IPS-18c (cell line): ENCODE measurements around the gene PID1.

Experiments
- H3K4me3 ChIP-seq: 2 replicates; pipeline ENCODE4 v1.7.0; 2013; ENCODE audit warnings: low read depth, mild to moderate bottlenecking, low read length, moderate library complexity; ENCODE audit not compliant: insufficient read depth
- H3K9me3 ChIP-seq: one replicate; pipeline ENCODE4 v1.6.1; 2013; ENCODE audit warnings: mild to moderate bottlenecking, low read length, moderate library complexity; ENCODE audit not compliant: control insufficient read depth, insufficient read depth

Gene PID1

GRCh38 chr2:229043681-229044080 lies 227.4 kb downstream of the PID1 start:
- Histone ChIP-seq H3K9me3 (no peaks in the 10 kb centered on the region), H3K4me3 (no peak overlapping the region)

- Histone ChIP-seq H3K9me3 (no peaks in the 10 kb centered on the region), H3K4me3 (no peak overlapping the region)
Measured at GRCh38 chr2:229042349-229042748, 228.7 kb downstream of the PID1 start.

- Histone ChIP-seq H3K9me3 (no peaks in the 10 kb centered on the region), H3K4me3 (no peak overlapping the region)
Measured at GRCh38 chr2:229041691-229042090, 229.4 kb downstream of the PID1 start.

GRCh38 chr2:229037621-229038020 lies 233.5 kb downstream of the PID1 start:
- no peak overlapping the region for H3K4me3 ChIP-seq
- H3K9me3 ChIP-seq, result no peaks in the 10 kb centered on the region

- no peak overlapping the region for H3K4me3 ChIP-seq
- H3K9me3 ChIP-seq, result no peaks in the 10 kb centered on the region
Measured at GRCh38 chr2:229033816-229034215, 237.3 kb downstream of the PID1 start.

GRCh38 chr2:229032608-229033234 lies 238.4 kb downstream of the PID1 start:
- Histone ChIP-seq H3K4me3 (no peak overlapping the region), H3K9me3 (no peaks in the 10 kb centered on the region)

GRCh38 chr2:229027353-229028105 lies 243.6 kb downstream of the PID1 start:
- H3K9me3 ChIP-seq, result no peaks in the 10 kb centered on the region

GRCh38 chr2:229025653-229026052 lies 245.4 kb downstream of the PID1 start:
- no peaks in the 10 kb centered on the region for H3K9me3 ChIP-seq
- no peak overlapping the region for H3K4me3 ChIP-seq

More at GRCh38 chr2:229027353-229028105, 243.6 kb downstream of the PID1 start:
- no peak overlapping the region for H3K4me3 ChIP-seq

- Histone ChIP-seq H3K9me3 (no peaks in the 10 kb centered on the region), H3K4me3 (no peak overlapping the region)
Measured at GRCh38 chr2:229022652-229023051, 248.4 kb downstream of the PID1 start.

GRCh38 chr2:229022071-229022470 lies 249.0 kb downstream of the PID1 start:
- Histone ChIP-seq H3K4me3 (no peak overlapping the region), H3K9me3 (no peaks in the 10 kb centered on the region)

- no peaks in the 10 kb centered on the region for H3K9me3 ChIP-seq
- no peak overlapping the region for H3K4me3 ChIP-seq
Measured at GRCh38 chr2:229009816-229010215, 261.3 kb downstream of the PID1 start.

- H3K9me3 ChIP-seq, result peaks cover 4% of the 10 kb centered on the region
Measured at GRCh38 chr2:229003256-229003655, 267.8 kb downstream of the PID1 start.

GRCh38 chr2:229001196-229001595 lies 269.9 kb downstream of the PID1 start:
- H3K4me3 ChIP-seq, result no peak overlapping the region
- H3K9me3 ChIP-seq, result peaks cover 4% of the 10 kb centered on the region

More at GRCh38 chr2:229003256-229003655, 267.8 kb downstream of the PID1 start:
- H3K4me3 ChIP-seq, result no peak overlapping the region

GRCh38 chr2:228999326-228999725 lies 271.8 kb downstream of the PID1 start:
- peaks cover 4% of the 10 kb centered on the region for H3K9me3 ChIP-seq
- H3K4me3 ChIP-seq, result no peak overlapping the region

GRCh38 chr2:228988786-228989185 lies 282.3 kb downstream of the PID1 start:
- H3K9me3 ChIP-seq, result peaks cover 3% of the 10 kb centered on the region
- H3K4me3 ChIP-seq, result no peak overlapping the region

- peaks cover 3% of the 10 kb centered on the region for H3K9me3 ChIP-seq
Measured at GRCh38 chr2:228987441-228988155, 283.5 kb downstream of the PID1 start.

GRCh38 chr2:228986961-228987360 lies 284.1 kb downstream of the PID1 start:
- peaks cover 3% of the 10 kb centered on the region for H3K9me3 ChIP-seq
- no peak overlapping the region for H3K4me3 ChIP-seq

More at GRCh38 chr2:228987441-228988155, 283.5 kb downstream of the PID1 start:
- H3K4me3 ChIP-seq, result no peak overlapping the region

GRCh38 chr2:228983700-228984099 lies 287.4 kb downstream of the PID1 start:
- no peak overlapping the region for H3K4me3 ChIP-seq
- peaks cover 3% of the 10 kb centered on the region for H3K9me3 ChIP-seq
